ENCODE measurements around the gene POC1B. TPM values are rescaled to one million over a fixed set of nuclear protein-coding genes. Genes with fewer than 3 reads are reported as not detected.

POC1B gene
- total and polyA plus RNA-seq, 2 experiments from 2014 or later = 8.3 to 15.0 TPM

GRCh38 chr12:89468648-89469326 lies 57.1 kb downstream of the POC1B start:
- H3K36me3 ChIP-seq (ENCODE audit: low read depth) = no peaks in the 10 kb centered on the region
- H3K4me3 ChIP-seq = no peak overlapping the region
- no peak overlapping the region for H3K9ac ChIP-seq
- no peaks in the 10 kb centered on the region for H4K20me1 ChIP-seq (ENCODE audit: insufficient read depth)
- no peaks in the 10 kb centered on the region for H3K9me2 ChIP-seq (ENCODE audit: insufficient read depth)
- H3K27me3 ChIP-seq (replicated peaks; ENCODE audit: insufficient read depth) = no peaks in the 10 kb centered on the region
- peaks cover 10% of the 10 kb centered on the region; the same call in 1 of the 2 replicates for H3F3A ChIP-seq (ENCODE audit: insufficient read depth)
- WGBS, 2 experiments (ENCODE audit: low coverage in 1 of 2, low lambda C conversion rate in 2 of 2, missing lambda C conversion rate in 2 of 2) = 95 to 99% methylated on average over 4 of the region's 4 CpGs
- in situ Hi-C loops (cut with MboI) = no loop called here
- peak overlapping the region; percentile 45; the same call in 1 of the 2 replicates for H2AFZ ChIP-seq
- no peak overlapping the region for H3K27ac ChIP-seq
- H3K4me2 ChIP-seq (ENCODE audit: unreplicated experiment) = no peak overlapping the region
- no peaks in the 10 kb centered on the region for H3K9me3 ChIP-seq (ENCODE audit: low read depth)
- peaks cover 32% of the 10 kb centered on the region for H3K4me1 ChIP-seq (ENCODE audit: insufficient read depth)
- no peak for DNase-seq
- TF ChIP-seq EZH2 (IDR thresholded peaks at IDR 0.05; ENCODE audit: insufficient read depth, poor library complexity, severe bottlenecking) (no peak), EZH2phosphoT487 (IDR thresholded peaks at IDR 0.05; ENCODE audit: insufficient read depth, low read depth) (no peak)
- no peaks in the 10 kb centered on the region for H3K79me2 ChIP-seq (ENCODE audit: insufficient read depth)

- H3K9ac ChIP-seq = no peak overlapping the region
- no peaks in the 10 kb centered on the region for H3K9me2 ChIP-seq (ENCODE audit: insufficient read depth)
- H3F3A ChIP-seq (ENCODE audit: insufficient read depth) = peaks cover 10% of the 10 kb centered on the region; the same call in 1 of the 2 replicates
- H3K4me2 ChIP-seq (ENCODE audit: unreplicated experiment) = no peak overlapping the region
- H3K79me2 ChIP-seq (ENCODE audit: insufficient read depth) = no peaks in the 10 kb centered on the region
- H3K4me1 ChIP-seq (ENCODE audit: insufficient read depth) = peaks cover 28% of the 10 kb centered on the region
- in situ Hi-C loops (cut with MboI) = no loop called here
- H4K20me1 ChIP-seq (ENCODE audit: insufficient read depth) = no peaks in the 10 kb centered on the region
- H2AFZ ChIP-seq = no peak overlapping the region
- no peak overlapping the region for H3K27ac ChIP-seq
- no peak for DNase-seq
- H3K27me3 ChIP-seq (replicated peaks; ENCODE audit: insufficient read depth) = no peaks in the 10 kb centered on the region
- H3K9me3 ChIP-seq (ENCODE audit: low read depth) = no peaks in the 10 kb centered on the region
- 95 to 97% methylated on average over 1 of the region's 1 CpG for WGBS, 2 experiments (ENCODE audit: low coverage in 1 of 2, low lambda C conversion rate in 2 of 2, missing lambda C conversion rate in 2 of 2)
- H3K36me3 ChIP-seq (ENCODE audit: low read depth) = no peaks in the 10 kb centered on the region
- TF ChIP-seq EZH2 (IDR thresholded peaks at IDR 0.05; ENCODE audit: insufficient read depth, poor library complexity, severe bottlenecking) (no peak), EZH2phosphoT487 (IDR thresholded peaks at IDR 0.05; ENCODE audit: insufficient read depth, low read depth) (no peak)
- no peak overlapping the region for H3K4me3 ChIP-seq
Observed at GRCh38 chr12:89468017-89468416, 57.8 kb downstream of the POC1B start.

- Histone ChIP-seq H3K9ac (no peak overlapping the region), H3F3A (ENCODE audit: insufficient read depth) (peaks cover 7% of the 10 kb centered on the region; the same call in 1 of the 2 replicates), H3K9me2 (ENCODE audit: insufficient read depth) (no peaks in the 10 kb centered on the region), H3K79me2 (ENCODE audit: insufficient read depth) (no peaks in the 10 kb centered on the region), H3K36me3 (ENCODE audit: low read depth) (no peaks in the 10 kb centered on the region), H3K27me3 (replicated peaks; ENCODE audit: insufficient read depth) (no peaks in the 10 kb centered on the region), H2AFZ (no peak overlapping the region), H3K4me3 (no peak overlapping the region), H3K4me1 (ENCODE audit: insufficient read depth) (peaks cover 23% of the 10 kb centered on the region), H3K4me2 (ENCODE audit: unreplicated experiment) (no peak overlapping the region), H4K20me1 (ENCODE audit: insufficient read depth) (no peaks in the 10 kb centered on the region), H3K27ac (no peak overlapping the region), H3K9me3 (ENCODE audit: low read depth) (no peaks in the 10 kb centered on the region)
- no peak for DNase-seq
- TF ChIP-seq EZH2 (IDR thresholded peaks at IDR 0.05; ENCODE audit: insufficient read depth, poor library complexity, severe bottlenecking) (no peak), EZH2phosphoT487 (IDR thresholded peaks at IDR 0.05; ENCODE audit: insufficient read depth, low read depth) (no peak)
- in situ Hi-C loops (cut with MboI) = no loop called here
- WGBS, 2 experiments (ENCODE audit: low coverage in 1 of 2, low lambda C conversion rate in 2 of 2, missing lambda C conversion rate in 2 of 2) = 76 to 82% methylated on average over 4 of the region's 4 CpGs
Observed at GRCh38 chr12:89464974-89465592, 60.8 kb downstream of the POC1B start.

- Histone ChIP-seq H3K27me3 (replicated peaks; ENCODE audit: insufficient read depth) (no peaks in the 10 kb centered on the region), H3F3A (ENCODE audit: insufficient read depth) (peaks cover 7% of the 10 kb centered on the region; the same call in 1 of the 2 replicates), H3K27ac (peak overlapping the region; percentile 34), H3K4me3 (peak overlapping the region; percentile 45), H3K9me2 (ENCODE audit: insufficient read depth) (no peaks in the 10 kb centered on the region), H3K4me2 (ENCODE audit: unreplicated experiment) (peak overlapping the region; percentile 55), H3K4me1 (ENCODE audit: insufficient read depth) (peaks cover 15% of the 10 kb centered on the region), H3K9ac (peak overlapping the region; percentile 29), H3K79me2 (ENCODE audit: insufficient read depth) (no peaks in the 10 kb centered on the region), H4K20me1 (ENCODE audit: insufficient read depth) (no peaks in the 10 kb centered on the region), H3K9me3 (ENCODE audit: low read depth) (no peaks in the 10 kb centered on the region), H2AFZ (peak overlapping the region; percentile 66; the same call in 1 of the 2 replicates), H3K36me3 (ENCODE audit: low read depth) (no peaks in the 10 kb centered on the region)
- WGBS, 2 experiments (ENCODE audit: low coverage in 1 of 2, low lambda C conversion rate in 2 of 2, missing lambda C conversion rate in 2 of 2) = 16 to 20% methylated on average over 6 of the region's 6 CpGs
- no peak for TF ChIP-seq EZH2phosphoT487 (IDR thresholded peaks at IDR 0.05; ENCODE audit: insufficient read depth, low read depth)
- TF ChIP-seq EZH2 (IDR thresholded peaks at IDR 0.05; ENCODE audit: insufficient read depth, poor library complexity, severe bottlenecking) = no peak
- DNase-seq = peak; percentile 79
- in situ Hi-C loops (cut with MboI) = no loop called here
Observed at GRCh38 chr12:89461649-89462612, 63.9 kb downstream of the POC1B start.

Data from GM23248 (cell line).